ENCODE data around the gene GALNT13.
"Not testable (repeated sequence)": the region's sequence is repeated elsewhere in the genome, so short reads cannot be mapped to it uniquely, and the experiment has no call there.

The GALNT13 gene

GRCh38 chr2:154408786-154409185 is 537.1 kb downstream of the GALNT13 start:
- no peak for DNase-seq (ENCODE audit: low spot score)

GRCh38 chr2:154422251-154422650 is 550.5 kb downstream of the GALNT13 start:
- DNase-seq (ENCODE audit: low spot score) = no peak

- DNase-seq (ENCODE audit: low spot score) = no peak
These were observed 554.3 kb downstream of the GALNT13 start for GRCh38 chr2:154425994-154426393.

- DNase-seq (ENCODE audit: low spot score) = no peak
These were observed 555.7 kb downstream of the GALNT13 start for GRCh38 chr2:154427453-154427852.

- DNase-seq (ENCODE audit: low spot score) = no peak
These were observed 556.3 kb downstream of the GALNT13 start for GRCh38 chr2:154428022-154428421.

- DNase-seq (ENCODE audit: low spot score) = no peak
These were observed 561.3 kb downstream of the GALNT13 start for GRCh38 chr2:154433010-154433409.

GRCh38 chr2:154437104-154437503 is 565.4 kb downstream of the GALNT13 start:
- DNase-seq (ENCODE audit: low spot score) = no peak

GRCh38 chr2:154439156-154439555 is 567.4 kb downstream of the GALNT13 start:
- DNase-seq (ENCODE audit: low spot score) = no peak

GRCh38 chr2:154443919-154444318 is 572.2 kb downstream of the GALNT13 start:
- no peak for DNase-seq (ENCODE audit: low spot score)

GRCh38 chr2:154446324-154446723 is 574.6 kb downstream of the GALNT13 start:
- DNase-seq (ENCODE audit: low spot score) = no peak

- DNase-seq (ENCODE audit: low spot score) = no peak
These were observed 576.2 kb downstream of the GALNT13 start for GRCh38 chr2:154447727-154448418.

- no peak for DNase-seq (ENCODE audit: low spot score)
These were observed 578.4 kb downstream of the GALNT13 start for GRCh38 chr2:154449951-154450658.

GRCh38 chr2:154452471-154452870 is 580.7 kb downstream of the GALNT13 start:
- DNase-seq (ENCODE audit: low spot score) = no peak

- DNase-seq (ENCODE audit: low spot score) = no peak
These were observed 581.3 kb downstream of the GALNT13 start for GRCh38 chr2:154452906-154453493.

- no peak for DNase-seq (ENCODE audit: low spot score)
These were observed 583.4 kb downstream of the GALNT13 start for GRCh38 chr2:154455166-154455565.

- no peak for DNase-seq (ENCODE audit: low spot score)
These were observed 584.1 kb downstream of the GALNT13 start for GRCh38 chr2:154455866-154456265.

GRCh38 chr2:154457286-154457685 is 585.6 kb downstream of the GALNT13 start:
- no peak for DNase-seq (ENCODE audit: low spot score)

- DNase-seq (ENCODE audit: low spot score) = no peak
These were observed 587.6 kb downstream of the GALNT13 start for GRCh38 chr2:154459286-154459685.

GRCh38 chr2:154462634-154463033 is 590.9 kb downstream of the GALNT13 start:
- no peak for DNase-seq (ENCODE audit: low spot score)

GRCh38 chr2:154466226-154466625 is 594.5 kb downstream of the GALNT13 start:
- no peak for DNase-seq (ENCODE audit: low spot score)

- no peak for DNase-seq (ENCODE audit: low spot score)
These were observed 598.7 kb downstream of the GALNT13 start for GRCh38 chr2:154470376-154470775.

- not testable (repeated sequence) for DNase-seq (ENCODE audit: low spot score)
These were observed 599.8 kb downstream of the GALNT13 start for GRCh38 chr2:154471492-154471891.

GRCh38 chr2:154477319-154477718 is 605.6 kb downstream of the GALNT13 start:
- DNase-seq (ENCODE audit: low spot score) = no peak
